NCI-H2081 treated with DMSO at 0.1 percent for 48 hours (cell line): ENCODE results near the gene CSF2RB.
A peak's percentile ranks its signal among the peaks of the same experiment; 100 is the strongest.
"Not testable (repeated sequence)": the region's sequence is repeated elsewhere in the genome, so short reads cannot be mapped to it uniquely, and the experiment has no call there.

Experiments used
- DNase-seq: peaks from one replicate; lab custom pipeline; 2025; lab: John Stamatoyannopoulos, UW

CSF2RB gene

GRCh38 chr22:36968249-36968964 is 55.0 kb downstream of the CSF2RB start:
- no peak for DNase-seq

- no peak for DNase-seq
Observed at GRCh38 chr22:36971341-36972125, 58.1 kb downstream of the CSF2RB start.

DNA sequence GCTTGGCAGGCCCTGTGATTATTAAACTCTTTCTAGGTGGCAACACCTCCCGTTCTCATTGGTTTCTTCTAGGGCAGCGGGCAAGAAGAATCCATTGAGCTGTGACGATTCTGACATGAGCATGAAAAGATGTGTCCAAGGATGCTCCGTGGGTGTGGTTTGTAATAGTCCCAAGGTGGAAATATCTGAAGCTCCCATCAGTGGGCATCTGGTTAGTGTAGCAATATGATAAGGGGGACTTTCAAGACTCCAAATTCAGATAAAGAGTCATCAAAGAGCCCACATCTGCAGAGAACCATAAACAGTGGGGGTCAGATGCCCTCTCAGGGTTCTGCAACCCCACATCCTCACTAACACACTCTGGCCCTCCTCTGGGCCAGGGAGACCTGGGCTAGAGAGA is 63.2 kb downstream of the CSF2RB start:
- DNase-seq = no peak

DNA sequence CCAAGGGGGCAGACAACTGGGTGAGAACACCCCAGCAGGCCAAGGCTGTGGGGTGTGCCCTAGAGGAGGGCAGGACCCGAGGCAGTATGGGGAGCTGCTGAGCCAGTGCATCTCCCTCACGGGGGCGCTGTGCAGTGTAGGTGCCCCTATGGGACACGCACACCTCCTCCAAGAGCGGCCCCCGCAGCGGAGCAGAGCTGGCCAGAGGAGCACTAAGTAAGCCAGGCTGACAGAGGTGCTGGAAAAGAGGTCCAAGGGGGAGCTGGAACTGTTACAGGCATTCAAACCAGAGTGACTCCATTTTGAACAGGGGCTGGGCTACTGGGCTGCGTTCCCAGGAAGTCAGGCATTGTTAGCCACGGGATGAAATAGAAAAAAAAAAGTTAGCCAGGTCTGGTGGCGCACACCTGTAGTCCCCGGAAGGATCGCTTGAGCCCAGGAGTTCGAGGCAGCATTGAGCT is 64.0 kb downstream of the CSF2RB start:
- no peak for DNase-seq

DNA sequence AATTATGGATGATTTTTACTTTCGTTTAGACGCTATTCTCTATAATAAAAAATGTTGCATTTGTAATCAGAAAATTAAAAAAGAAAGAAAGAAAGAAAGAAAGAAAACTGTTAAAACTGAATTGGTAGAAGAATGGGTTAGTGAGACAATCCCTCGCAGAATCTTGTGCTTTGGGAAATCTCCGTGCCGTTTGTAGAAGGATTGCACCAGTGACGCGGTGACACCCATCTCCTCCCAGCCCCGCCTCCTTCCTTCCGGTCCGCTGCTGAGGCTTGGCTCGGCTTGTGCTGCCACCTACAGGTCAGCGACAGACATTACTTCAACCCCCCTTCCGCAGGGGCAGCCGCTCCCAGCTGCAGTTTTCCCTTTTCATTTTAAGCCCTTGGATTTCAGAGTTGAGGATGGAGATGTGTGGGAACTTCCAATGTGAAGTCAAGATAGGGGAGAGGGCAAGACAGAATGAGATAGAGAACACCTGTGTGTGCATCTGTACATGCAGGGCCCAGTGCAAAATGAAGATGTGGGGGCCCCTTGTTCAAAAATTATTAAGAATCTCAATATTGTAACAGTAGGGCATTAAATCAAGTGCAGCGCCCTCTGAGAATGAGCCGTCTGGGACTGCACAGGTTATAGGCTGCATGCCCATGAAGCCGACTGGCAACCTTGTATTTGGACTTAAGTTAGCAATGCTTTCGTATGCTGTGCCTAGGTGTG is 64.7 kb downstream of the CSF2RB start:
- DNase-seq = peak; percentile 12

- DNase-seq = no peak
Observed at GRCh38 chr22:36979016-36979910, 65.8 kb downstream of the CSF2RB start.

GRCh38 chr22:36981247-36981775 is 67.9 kb downstream of the CSF2RB start:
- DNase-seq = no peak

DNA sequence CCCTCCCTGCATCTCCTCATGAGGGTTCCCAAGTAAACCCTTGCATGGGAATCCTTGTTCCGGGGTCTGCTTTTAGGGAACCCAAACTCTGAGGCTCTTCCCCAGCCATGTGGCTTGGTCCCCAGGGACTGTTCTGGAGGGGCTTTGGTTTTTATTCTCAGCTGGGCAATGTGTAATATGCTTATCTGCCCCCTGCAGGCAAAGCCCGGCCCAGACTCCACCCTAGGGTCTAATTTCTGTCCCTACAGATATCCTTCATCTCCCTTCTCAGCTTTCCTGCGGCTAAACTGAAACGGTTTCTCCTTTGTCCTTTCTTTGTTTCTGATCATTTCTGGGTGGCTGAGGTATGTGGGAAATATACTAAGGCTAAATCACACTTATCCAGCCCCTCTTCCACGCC is 68.7 kb downstream of the CSF2RB start:
- DNase-seq = no peak

DNA sequence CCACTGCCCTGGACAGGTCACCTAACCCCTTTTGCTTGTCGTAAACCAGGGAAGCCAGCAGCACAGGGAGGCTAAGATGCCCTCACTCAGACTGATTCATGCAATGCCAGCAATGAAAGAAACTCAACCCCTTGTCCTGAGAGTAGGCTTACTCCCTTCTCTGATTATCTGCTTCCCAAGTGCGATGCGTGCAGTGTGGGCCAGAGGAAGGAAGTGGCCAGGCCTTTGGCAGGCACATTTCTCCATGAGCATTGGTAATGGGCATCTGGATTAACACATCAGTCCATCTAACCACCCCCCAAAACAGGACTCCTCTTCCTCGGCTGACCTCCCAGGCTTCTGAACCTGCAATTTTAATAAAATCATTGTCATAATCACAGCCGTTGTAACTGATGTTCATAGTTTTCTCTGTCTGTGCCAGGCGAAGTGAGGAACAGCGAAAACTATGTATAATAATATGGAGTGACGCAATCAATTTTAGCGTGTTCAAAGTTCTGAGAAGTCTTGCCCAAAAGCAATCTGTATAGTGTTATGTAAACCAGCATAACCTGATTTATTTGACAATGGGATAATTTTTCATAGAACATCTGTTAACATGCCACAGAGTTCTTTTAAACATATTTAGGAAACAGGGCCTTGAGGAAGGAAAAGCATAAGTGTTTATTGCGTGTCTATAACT is 71.9 kb downstream of the CSF2RB start:
- DNase-seq = no peak

DNA sequence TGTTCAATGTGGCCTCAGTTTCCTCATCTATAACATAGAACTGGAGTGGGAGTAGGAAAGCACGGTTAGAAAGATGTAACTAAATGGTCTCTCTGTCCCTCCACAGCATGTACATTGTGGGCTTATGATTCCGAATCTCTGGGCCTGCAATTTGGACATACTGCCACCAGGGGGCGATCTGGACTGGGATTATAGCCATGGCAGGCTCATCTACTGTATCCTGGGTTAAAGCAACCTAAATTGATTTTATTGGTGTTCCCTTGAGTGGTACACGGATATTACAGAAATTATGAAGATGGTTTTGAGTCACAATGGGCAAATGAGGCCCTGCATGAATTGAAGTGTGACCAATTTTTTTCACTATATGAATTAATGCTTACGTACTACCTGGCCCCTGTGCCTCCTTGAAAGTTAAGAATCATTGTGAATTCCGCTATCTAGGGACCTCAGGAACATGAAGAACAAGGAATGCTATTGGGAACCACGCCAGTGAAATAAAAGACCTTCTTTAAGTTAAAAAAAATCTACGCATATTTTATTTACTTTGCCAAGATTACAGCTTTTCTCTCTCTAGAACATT is 72.9 kb downstream of the CSF2RB start:
- no peak for DNase-seq

- no peak for DNase-seq
Observed at GRCh38 chr22:36988075-36988832, 74.8 kb downstream of the CSF2RB start.

- DNase-seq = not testable (repeated sequence)
Observed at GRCh38 chr22:36989012-36989411, 75.6 kb downstream of the CSF2RB start.
